ENCODE results near the gene CACNA2D3. TPM values are rescaled to one million over a fixed set of nuclear protein-coding genes. Genes with fewer than 3 reads are reported as not detected.

The CACNA2D3 gene
- total RNA-seq, 2 donors from 2014 or later, result 1.1 to 5.9 TPM

DNA sequence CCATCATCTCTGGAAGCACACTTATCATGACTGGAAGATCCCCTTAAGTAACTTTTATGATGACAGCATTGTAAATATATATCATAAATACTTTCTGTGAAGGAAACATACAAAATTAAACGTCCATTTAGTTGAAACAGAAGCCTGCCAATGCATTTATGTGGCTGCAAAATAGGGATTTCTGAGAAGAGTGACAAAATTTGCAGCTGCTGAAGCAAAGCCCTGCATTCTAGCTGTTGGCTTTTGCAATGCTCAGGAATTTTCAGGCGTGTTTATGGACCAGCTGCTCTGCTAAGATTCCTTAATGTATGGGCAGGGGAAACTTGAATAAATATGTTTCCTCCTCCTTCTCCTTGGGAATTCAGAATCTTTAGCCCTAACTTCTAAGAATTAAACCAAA, 137.3 kb downstream of the CACNA2D3 start:
- no peak for TF ChIP-seq POLR2A (IDR thresholded peaks at IDR 0.05)
- intact Hi-C loops (cut with DNase I), result no loop called here
- no peaks in the 10 kb centered on the region for H3K9me3 ChIP-seq
- no peaks in the 10 kb centered on the region for H3K27me3 ChIP-seq (replicated peaks; ENCODE audit: insufficient read depth)
- no peak overlapping the region for H3K4me3 ChIP-seq
- H3K4me1 ChIP-seq (replicated peaks), result no peaks in the 10 kb centered on the region
- no peak for DNase-seq (ENCODE audit: low spot score)
- 39% methylated on average over 2 of the region's 2 CpGs for WGBS
- no peaks in the 10 kb centered on the region for H3K36me3 ChIP-seq
- H3K27ac ChIP-seq, result no peak overlapping the region

DNA sequence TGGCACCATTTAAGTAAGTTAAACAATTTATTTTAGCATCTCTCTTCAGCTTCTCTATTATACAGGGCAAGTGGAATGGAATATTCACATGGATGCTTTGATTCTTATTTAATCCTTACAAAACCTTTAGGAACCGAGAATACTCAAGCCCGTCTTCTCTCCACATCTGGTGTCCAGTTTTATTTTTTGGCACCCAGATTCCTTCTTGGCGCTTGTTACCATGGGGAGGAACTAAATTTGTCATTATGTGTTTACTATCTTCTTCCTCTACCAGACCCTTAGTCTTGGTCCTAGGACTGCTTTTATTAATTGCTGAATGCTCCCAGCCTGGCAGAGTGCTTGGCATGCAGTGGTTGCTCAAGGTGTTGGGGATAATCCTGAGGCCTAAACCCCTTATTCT, 138.8 kb downstream of the CACNA2D3 start:
- Histone ChIP-seq H3K9me3 (no peaks in the 10 kb centered on the region), H3K27me3 (replicated peaks; ENCODE audit: insufficient read depth) (no peaks in the 10 kb centered on the region), H3K4me3 (no peak overlapping the region), H3K4me1 (replicated peaks) (no peaks in the 10 kb centered on the region), H3K36me3 (no peaks in the 10 kb centered on the region), H3K27ac (no peak overlapping the region)
- 86% methylated on average over 3 of the region's 3 CpGs for WGBS
- DNase-seq (ENCODE audit: low spot score), result no peak
- TF ChIP-seq POLR2A (IDR thresholded peaks at IDR 0.05), result no peak
- TF ChIP-seq, protein P1, sequence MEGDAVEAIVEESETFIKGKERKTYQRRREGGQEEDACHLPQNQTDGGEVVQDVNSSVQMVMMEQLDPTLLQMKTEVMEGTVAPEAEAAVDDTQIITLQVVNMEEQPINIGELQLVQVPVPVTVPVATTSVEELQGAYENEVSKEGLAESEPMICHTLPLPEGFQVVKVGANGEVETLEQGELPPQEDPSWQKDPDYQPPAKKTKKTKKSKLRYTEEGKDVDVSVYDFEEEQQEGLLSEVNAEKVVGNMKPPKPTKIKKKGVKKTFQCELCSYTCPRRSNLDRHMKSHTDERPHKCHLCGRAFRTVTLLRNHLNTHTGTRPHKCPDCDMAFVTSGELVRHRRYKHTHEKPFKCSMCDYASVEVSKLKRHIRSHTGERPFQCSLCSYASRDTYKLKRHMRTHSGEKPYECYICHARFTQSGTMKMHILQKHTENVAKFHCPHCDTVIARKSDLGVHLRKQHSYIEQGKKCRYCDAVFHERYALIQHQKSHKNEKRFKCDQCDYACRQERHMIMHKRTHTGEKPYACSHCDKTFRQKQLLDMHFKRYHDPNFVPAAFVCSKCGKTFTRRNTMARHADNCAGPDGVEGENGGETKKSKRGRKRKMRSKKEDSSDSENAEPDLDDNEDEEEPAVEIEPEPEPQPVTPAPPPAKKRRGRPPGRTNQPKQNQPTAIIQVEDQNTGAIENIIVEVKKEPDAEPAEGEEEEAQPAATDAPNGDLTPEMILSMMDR (IDR thresholded peaks at IDR 0.05), result no peak
- TF ChIP-seq POLR2AphosphoS5 (IDR thresholded peaks at IDR 0.05), result no peak
- intact Hi-C loops (cut with DNase I), result no loop called here

DNA sequence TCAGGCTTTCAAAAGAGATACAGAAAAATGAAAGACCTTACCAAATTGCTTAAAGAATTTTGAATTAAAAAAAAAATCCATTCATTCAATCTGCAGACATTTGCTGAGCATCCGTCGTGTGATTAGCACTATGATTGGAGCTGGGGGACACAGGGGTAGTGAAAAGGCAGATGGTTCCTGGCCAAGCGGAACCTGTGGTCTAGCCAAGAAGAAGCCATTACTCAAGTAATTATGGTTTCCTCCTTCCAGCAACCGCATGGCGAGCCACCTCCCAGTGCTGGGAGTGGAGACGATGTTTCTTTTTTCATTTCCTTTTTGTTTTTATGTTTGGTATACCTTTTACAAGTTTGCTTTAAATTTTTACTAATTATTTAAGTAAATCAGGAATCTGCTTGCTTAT, 140.2 kb downstream of the CACNA2D3 start:
- H3K9me3 ChIP-seq, result no peaks in the 10 kb centered on the region
- whole genome bisulfite sequencing, result 86% methylated on average over 6 of the region's 6 CpGs
- no peaks in the 10 kb centered on the region for H3K4me1 ChIP-seq (replicated peaks)
- TF ChIP-seq POLR2A (IDR thresholded peaks at IDR 0.05), result no peak
- TF ChIP-seq, protein P1 (IDR thresholded peaks at IDR 0.05), result no peak
- no peak for TF ChIP-seq POLR2AphosphoS5 (IDR thresholded peaks at IDR 0.05)
- no peaks in the 10 kb centered on the region for H3K27me3 ChIP-seq (replicated peaks; ENCODE audit: insufficient read depth)
- DNase-seq (ENCODE audit: low spot score), result no peak
- no peaks in the 10 kb centered on the region for H3K36me3 ChIP-seq
- intact Hi-C loops (cut with DNase I), result no loop called here
- H3K27ac ChIP-seq, result no peak overlapping the region
- H3K4me3 ChIP-seq, result no peak overlapping the region

DNA sequence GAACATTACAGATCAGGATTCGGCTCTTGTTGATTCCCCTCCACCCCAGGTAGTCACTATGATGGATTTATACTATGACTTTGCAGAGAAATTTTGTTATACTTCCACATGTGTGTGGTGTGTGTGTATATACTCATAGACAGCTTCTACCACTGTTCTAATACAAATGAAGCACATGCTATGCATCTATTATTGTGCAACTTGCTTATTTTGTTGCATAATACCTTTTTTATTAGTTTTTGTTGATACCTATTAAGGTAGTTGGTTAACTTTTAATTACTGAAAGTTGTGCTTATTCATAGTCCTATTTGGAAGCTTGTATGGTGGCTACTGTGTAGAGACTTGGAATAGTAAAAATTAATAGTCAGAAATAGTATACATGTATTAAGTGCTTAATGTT, 140.6 kb downstream of the CACNA2D3 start:
- Histone ChIP-seq H3K27me3 (replicated peaks; ENCODE audit: insufficient read depth) (no peaks in the 10 kb centered on the region), H3K36me3 (no peaks in the 10 kb centered on the region), H3K27ac (no peak overlapping the region), H3K4me3 (no peak overlapping the region), H3K4me1 (replicated peaks) (no peaks in the 10 kb centered on the region), H3K9me3 (no peaks in the 10 kb centered on the region)
- 74% methylated on average over 1 of the region's 1 CpG for WGBS
- DNase-seq (ENCODE audit: low spot score), result no peak
- TF ChIP-seq POLR2A (IDR thresholded peaks at IDR 0.05), result no peak
- TF ChIP-seq, protein P1 (IDR thresholded peaks at IDR 0.05), result no peak
- TF ChIP-seq POLR2AphosphoS5 (IDR thresholded peaks at IDR 0.05), result no peak
- intact Hi-C loops (cut with DNase I), result no loop called here

DNA sequence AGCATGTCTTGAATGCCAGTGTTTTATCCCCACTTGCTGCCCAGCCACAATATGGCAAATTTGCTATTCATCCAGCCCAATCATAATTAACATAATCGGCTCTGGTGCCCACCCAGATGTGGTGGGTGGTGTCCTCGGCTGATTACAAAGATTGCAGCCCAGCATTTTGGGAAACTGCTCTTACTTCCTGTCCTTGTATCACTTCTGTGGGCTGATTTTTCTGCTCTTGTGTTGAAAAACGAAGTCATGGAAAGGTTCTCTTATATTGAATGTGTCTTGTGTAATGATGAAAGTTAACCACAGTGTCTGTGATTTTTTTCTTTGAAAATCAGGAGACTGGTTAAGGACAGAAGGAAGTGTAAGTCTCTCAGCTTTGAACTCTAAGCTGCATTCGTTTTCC, 141.7 kb downstream of the CACNA2D3 start:
- intact Hi-C loops (cut with DNase I), result no loop called here
- H3K4me1 ChIP-seq (replicated peaks), result no peaks in the 10 kb centered on the region
- WGBS, result 79% methylated on average over 4 of the region's 4 CpGs
- H3K4me3 ChIP-seq, result no peak overlapping the region
- no peaks in the 10 kb centered on the region for H3K36me3 ChIP-seq
- no peaks in the 10 kb centered on the region for H3K27me3 ChIP-seq (replicated peaks; ENCODE audit: insufficient read depth)
- TF ChIP-seq POLR2AphosphoS5 (IDR thresholded peaks at IDR 0.05) (no peak), POLR2A (IDR thresholded peaks at IDR 0.05) (no peak)
- TF ChIP-seq, protein P1 (IDR thresholded peaks at IDR 0.05), result no peak
- H3K27ac ChIP-seq, result no peak overlapping the region
- no peak for DNase-seq (ENCODE audit: low spot score)
- no peaks in the 10 kb centered on the region for H3K9me3 ChIP-seq
